Stomach smooth muscle (tissue), 2 donors: ENCODE measurements around the gene AFAP1L1.
"Not testable (repeated sequence)": the region's sequence is repeated elsewhere in the genome, so short reads cannot be mapped to it uniquely, and the experiment has no call there.

Source experiments
- H3K27ac ChIP-seq: one replicate; pipeline ENCODE4 v1.7.0; 2013; ENCODE audit warnings: mild to moderate bottlenecking, low read length, inconsistent platforms
- H3K27me3 ChIP-seq, 2 donors: one replicate each; pipeline ENCODE4 v1.7.0; 2013; ENCODE audit warnings: low read length in 2 of 2; ENCODE audit not compliant: insufficient read depth in 2 of 2, control insufficient read depth in 1 of 2
- H3K36me3 ChIP-seq, 2 donors: one replicate each; pipeline ENCODE4 v1.7.0; 2013; ENCODE audit warnings: low read length in 2 of 2; ENCODE audit not compliant: control insufficient read depth in 2 of 2, insufficient read depth in 2 of 2
- H3K4me1 ChIP-seq: one replicate; pipeline ENCODE4 v1.7.0; 2013; ENCODE audit warnings: low read length; ENCODE audit not compliant: control insufficient read depth, insufficient read depth
- H3K4me3 ChIP-seq, 2 donors: one replicate each; pipeline ENCODE4 v1.7.0; 2013; ENCODE audit warnings: low read length in 2 of 2
- H3K9ac ChIP-seq, 2 donors: one replicate each; pipeline ENCODE4 v1.7.0; 2013; ENCODE audit warnings: low read length in 2 of 2, mild to moderate bottlenecking in 1 of 2
- H3K9me3 ChIP-seq, 2 donors: one replicate each; pipeline ENCODE4 v1.7.0; 2013; ENCODE audit warnings: low read length in 2 of 2; ENCODE audit not compliant: control insufficient read depth in 2 of 2
- donor health status: healthy.
- donor health status: Pancreatic carcinoma.

Gene AFAP1L1

GRCh38 chr5:149382517-149383220, 111.0 kb downstream of the AFAP1L1 start:
- peak overlapping the region; percentile 95 to 97 for H3K9ac ChIP-seq
- H3K9me3 ChIP-seq: no peaks in the 10 kb centered on the region
- peaks cover 90% of the 10 kb centered on the region for H3K4me1 ChIP-seq
- peak overlapping the region; percentile 99 for H3K27ac ChIP-seq
- no peaks in the 10 kb centered on the region for H3K36me3 ChIP-seq
- no peaks in the 10 kb centered on the region for H3K27me3 ChIP-seq
- peak overlapping the region; percentile 75 to 80 for H3K4me3 ChIP-seq

- Histone ChIP-seq H3K27me3 (no peaks in the 10 kb centered on the region), H3K9me3 (no peaks in the 10 kb centered on the region), H3K4me3 (peak overlapping the region; percentile 75 to 80), H3K9ac (peak overlapping the region; percentile 95 to 97), H3K27ac (peak overlapping the region; percentile 99), H3K4me1 (peaks cover 92% of the 10 kb centered on the region), H3K36me3 (no peaks in the 10 kb centered on the region)
Measured at GRCh38 chr5:149383399-149383798, 111.7 kb downstream of the AFAP1L1 start.

DNA sequence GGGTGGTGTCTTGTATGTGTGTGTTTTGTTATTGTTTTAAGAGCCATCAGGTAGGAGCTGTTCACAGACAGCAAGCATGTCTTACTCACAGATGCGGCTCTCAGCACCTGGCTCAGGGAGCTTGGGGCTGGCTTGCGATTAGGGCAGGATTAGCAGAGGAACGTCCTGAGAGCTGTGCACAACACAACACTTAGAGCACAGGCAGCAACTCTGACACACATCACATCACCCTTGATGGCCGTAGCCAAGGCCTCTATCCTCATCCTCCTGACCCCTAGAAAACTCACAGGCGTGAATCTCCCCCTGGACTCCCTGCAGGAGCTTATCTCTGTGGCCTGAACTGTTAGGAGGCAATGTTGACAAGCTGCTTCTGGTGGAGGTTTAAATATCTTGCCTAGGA, 114.5 kb downstream of the AFAP1L1 start:
- H3K4me1 ChIP-seq: peaks cover 88% of the 10 kb centered on the region
- no peaks in the 10 kb centered on the region for H3K9me3 ChIP-seq
- H3K9ac ChIP-seq: peak overlapping the region; percentile 72 to 79
- peak overlapping the region; percentile 99 for H3K27ac ChIP-seq
- H3K36me3 ChIP-seq: no peaks in the 10 kb centered on the region
- peak overlapping the region; percentile 42 to 57 for H3K4me3 ChIP-seq
- H3K27me3 ChIP-seq: no peaks in the 10 kb centered on the region

DNA sequence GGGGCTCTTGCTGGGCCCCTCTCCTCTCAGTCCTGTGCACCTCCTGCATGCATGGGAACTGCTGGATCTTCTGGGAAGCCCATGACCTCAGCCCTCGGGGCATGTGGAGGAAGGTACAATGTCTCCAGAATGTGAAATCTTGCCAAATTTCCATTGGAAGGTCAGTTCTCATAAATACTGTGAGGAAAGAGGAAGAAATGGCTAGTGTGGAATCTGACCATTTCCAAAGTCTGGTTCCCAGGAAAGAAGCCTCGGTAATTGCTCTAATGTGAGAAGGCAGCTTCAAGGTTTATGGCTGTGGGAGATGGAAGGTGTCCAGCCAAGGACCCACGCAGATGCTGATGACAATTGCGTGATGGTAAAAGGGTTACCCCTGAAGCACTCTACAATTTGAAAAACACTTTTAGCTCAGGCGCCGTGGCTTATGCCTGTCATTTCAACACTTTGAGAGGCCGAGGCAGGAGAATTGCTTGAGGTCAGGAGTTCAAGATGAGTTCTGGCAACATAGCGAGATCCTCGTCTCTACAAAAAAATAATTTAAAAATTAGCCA, 115.5 kb downstream of the AFAP1L1 start:
- Histone ChIP-seq H3K4me3 (peak overlapping the region; percentile 25 to 57), H3K9me3 (no peaks in the 10 kb centered on the region), H3K4me1 (peaks cover 88% of the 10 kb centered on the region), H3K9ac (peak overlapping the region; percentile 72 to 76), H3K27ac (peak overlapping the region; percentile 99), H3K27me3 (no peaks in the 10 kb centered on the region), H3K36me3 (no peaks in the 10 kb centered on the region)

GRCh38 chr5:149387982-149388381, 116.3 kb downstream of the AFAP1L1 start:
- Histone ChIP-seq H3K4me1 (peaks cover 87% of the 10 kb centered on the region), H3K9me3 (no peaks in the 10 kb centered on the region), H3K4me3 (peak overlapping the region; percentile 4 to 40), H3K36me3 (no peaks in the 10 kb centered on the region), H3K9ac (peak overlapping the region; percentile 71 to 72), H3K27ac (peak overlapping the region; percentile 99), H3K27me3 (no peaks in the 10 kb centered on the region)

- H3K9me3 ChIP-seq: no peaks in the 10 kb centered on the region
- peak overlapping the region; percentile 99 for H3K27ac ChIP-seq
- peak overlapping the region; percentile 71 to 76 for H3K9ac ChIP-seq
- H3K36me3 ChIP-seq: no peaks in the 10 kb centered on the region
- H3K4me3 ChIP-seq: peak overlapping the region in 1 of 2 donors; percentile 40
- H3K4me1 ChIP-seq: peaks cover 84% of the 10 kb centered on the region
- no peaks in the 10 kb centered on the region for H3K27me3 ChIP-seq
Measured at GRCh38 chr5:149388498-149389190, 117.0 kb downstream of the AFAP1L1 start.

- H3K27ac ChIP-seq: peak overlapping the region; percentile 99
- H3K36me3 ChIP-seq: no peaks in the 10 kb centered on the region
- H3K9ac ChIP-seq: peak overlapping the region; percentile 75 to 76
- H3K4me3 ChIP-seq: peak overlapping the region; percentile 17 to 52
- H3K27me3 ChIP-seq: no peaks in the 10 kb centered on the region
- no peaks in the 10 kb centered on the region for H3K9me3 ChIP-seq
- peaks cover 73% of the 10 kb centered on the region for H3K4me1 ChIP-seq
Measured at GRCh38 chr5:149389552-149390495, 118.2 kb downstream of the AFAP1L1 start.

DNA sequence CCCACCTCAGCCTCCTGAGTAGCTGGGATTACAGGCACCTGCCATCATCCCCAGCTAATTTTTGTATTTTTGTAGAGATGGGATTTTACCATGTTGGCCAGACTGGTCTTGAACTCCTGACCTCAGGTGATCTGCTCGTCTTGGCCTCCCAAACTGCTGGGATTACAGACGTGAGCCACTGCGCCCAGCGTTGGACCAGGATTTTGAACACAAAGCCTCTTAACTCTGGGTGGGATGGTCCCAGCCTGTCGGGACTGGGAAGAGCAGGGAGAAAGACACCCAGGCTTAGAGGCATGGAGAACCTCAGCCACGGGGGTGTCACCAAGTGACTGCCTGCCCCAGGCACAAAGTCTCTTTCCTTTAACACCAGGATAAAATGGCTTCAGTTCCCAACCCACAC, 119.4 kb downstream of the AFAP1L1 start:
- Histone ChIP-seq H3K9ac (peak overlapping the region; percentile 11 to 51), H3K4me1 (peaks cover 64% of the 10 kb centered on the region), H3K4me3 (peak overlapping the region in 1 of 2 donors; percentile 22), H3K27ac (peak overlapping the region; percentile 89)
- H3K36me3 ChIP-seq, H3K9me3 ChIP-seq, H3K27me3 ChIP-seq: not testable (repeated sequence)
